Measurements from ENCODE around the gene NPAS3.

GRCh38 chr14:33219957-33220356, 281.3 kb downstream of the NPAS3 start:
- no peak for TF ChIP-seq AGO1 (IDR thresholded peaks at IDR 0.05; ENCODE audit: low read depth, low read length, poor library complexity, severe bottlenecking)
- no peak for TF ChIP-seq ATF2 (CRISPR knock-in tag; IDR thresholded peaks at IDR 0.05)
- no peak for TF ChIP-seq RNF219 (CRISPR knock-in tag; IDR thresholded peaks at IDR 0.05)
- no peak for TF ChIP-seq PBX3 (CRISPR knock-in tag; IDR thresholded peaks at IDR 0.05; ENCODE audit: borderline replicate concordance)
- TF ChIP-seq, protein P1, sequence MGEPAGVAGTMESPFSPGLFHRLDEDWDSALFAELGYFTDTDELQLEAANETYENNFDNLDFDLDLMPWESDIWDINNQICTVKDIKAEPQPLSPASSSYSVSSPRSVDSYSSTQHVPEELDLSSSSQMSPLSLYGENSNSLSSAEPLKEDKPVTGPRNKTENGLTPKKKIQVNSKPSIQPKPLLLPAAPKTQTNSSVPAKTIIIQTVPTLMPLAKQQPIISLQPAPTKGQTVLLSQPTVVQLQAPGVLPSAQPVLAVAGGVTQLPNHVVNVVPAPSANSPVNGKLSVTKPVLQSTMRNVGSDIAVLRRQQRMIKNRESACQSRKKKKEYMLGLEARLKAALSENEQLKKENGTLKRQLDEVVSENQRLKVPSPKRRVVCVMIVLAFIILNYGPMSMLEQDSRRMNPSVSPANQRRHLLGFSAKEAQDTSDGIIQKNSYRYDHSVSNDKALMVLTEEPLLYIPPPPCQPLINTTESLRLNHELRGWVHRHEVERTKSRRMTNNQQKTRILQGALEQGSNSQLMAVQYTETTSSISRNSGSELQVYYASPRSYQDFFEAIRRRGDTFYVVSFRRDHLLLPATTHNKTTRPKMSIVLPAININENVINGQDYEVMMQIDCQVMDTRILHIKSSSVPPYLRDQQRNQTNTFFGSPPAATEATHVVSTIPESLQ (CRISPR knock-in tag; conservative IDR thresholded peaks at IDR 0.05) = no peak
- no peak for TF ChIP-seq CHD4 (IDR thresholded peaks at IDR 0.05; ENCODE audit: borderline replicate concordance, low read length)
- TF ChIP-seq IKZF1 (IDR thresholded peaks at IDR 0.05) = no peak
- no peak for TF ChIP-seq ZNF720 (CRISPR knock-in tag; IDR thresholded peaks at IDR 0.05)
- no peak for TF ChIP-seq TOE1 (CRISPR knock-in tag; IDR thresholded peaks at IDR 0.05)

Data from HepG2 (cell line).